Right atrium auricular region (tissue), 2 donors: ENCODE results near the gene HOMER2. TPM values are rescaled to one million over a fixed set of nuclear protein-coding genes. Genes with fewer than 3 reads are reported as not detected.
A peak's percentile ranks its signal among the peaks of the same experiment; 100 is the strongest.
"Not testable (repeated sequence)": the region's sequence is repeated elsewhere in the genome, so short reads cannot be mapped to it uniquely, and the experiment has no call there.

Experiments
- DNase-seq: peaks from one replicate; pipeline ENCODE4 v3.0.0-alpha.2; 2019; ENCODE audit warnings: low spot score
- H3K27ac ChIP-seq, 2 donors: fragments of 200-600 bp; sonication (generic); 1 replicate in 1 of 2; 2 replicates in 1 of 2; pipeline ENCODE4 v1.5.1; 2016 to 2019
- H3K27me3 ChIP-seq, 2 donors: fragments of 200-600 bp; sonication (generic); one replicate each; pipeline versions ENCODE4 v1.5.1 to v1.6.0; 2017 to 2019
- H3K36me3 ChIP-seq: fragments of 200-600 bp; sonication (generic); one replicate; pipeline ENCODE4 v1.5.1; 2016
- H3K4me1 ChIP-seq, 2 donors: fragments of 200-600 bp; sonication (generic); one replicate each; pipeline versions ENCODE4 v1.5.1 to v1.6.0; 2017 to 2019
- H3K4me3 ChIP-seq, 2 donors: fragments of 200-600 bp; sonication (generic); 1 replicate in 1 of 2; 2 replicates in 1 of 2; pipeline ENCODE4 v1.5.1; 2017 to 2019; ENCODE audit warnings: mild to moderate bottlenecking in 1 of 2, moderate library complexity in 1 of 2
- H3K9me3 ChIP-seq, 2 donors: fragments of 200-600 bp; sonication (generic); one replicate each; pipeline ENCODE4 v1.5.1; 2019
- CTCF ChIP-seq, 2 donors: fragments of 200-600 bp; sonication (generic); IDR thresholded peaks; one replicate each; pipeline ENCODE4 v1.5.1; 2019; ENCODE audit warnings: antibody characterized with exemption in 2 of 2
- total RNA-seq, 2 donors: library from RNA; depleted of rRNA; stranded (reverse); fragments of >200 nt; gene quantifications; one replicate each; pipeline ENCODE4 v1.1.0, GENCODE V29; 2016

The HOMER2 gene
- total RNA-seq, 2 donors from 2014 or later: 18.3 to 24.8 TPM

GRCh38 chr15:82823049-82823448 is 129.5 kb downstream of the HOMER2 start:
- no peak overlapping the region for H3K27ac ChIP-seq

GRCh38 chr15:82821851-82822250 is 130.7 kb downstream of the HOMER2 start:
- not testable (repeated sequence) for H3K27me3 ChIP-seq, H3K4me1 ChIP-seq
- peaks cover 81% of the 10 kb centered on the region for H3K36me3 ChIP-seq

More at GRCh38 chr15:82823049-82823448, 129.5 kb downstream of the HOMER2 start:
- Histone ChIP-seq H3K27me3 (no peaks in the 10 kb centered on the region), H3K36me3 (peaks cover 81% of the 10 kb centered on the region), H3K9me3 (no peaks in the 10 kb centered on the region), H3K4me3 (no peak overlapping the region), H3K4me1 (no peaks in the 10 kb centered on the region)
- no peak for TF ChIP-seq CTCF (IDR thresholded peaks at IDR 0.05)
- no peak for DNase-seq

GRCh38 chr15:82821396-82821795 is 131.1 kb downstream of the HOMER2 start:
- DNase-seq, H3K27ac ChIP-seq, H3K4me1 ChIP-seq, H3K4me3 ChIP-seq, H3K27me3 ChIP-seq, H3K9me3 ChIP-seq: not testable (repeated sequence)
- peaks cover 81% of the 10 kb centered on the region for H3K36me3 ChIP-seq

More at GRCh38 chr15:82821851-82822250, 130.7 kb downstream of the HOMER2 start:
- H3K27ac ChIP-seq, H3K9me3 ChIP-seq, DNase-seq, H3K4me3 ChIP-seq: not testable (repeated sequence)

- no peaks in the 10 kb centered on the region for H3K4me1 ChIP-seq
- peaks cover 86% of the 10 kb centered on the region for H3K36me3 ChIP-seq
- no peaks in the 10 kb centered on the region for H3K9me3 ChIP-seq
- no peak overlapping the region for H3K4me3 ChIP-seq
- no peak overlapping the region for H3K27ac ChIP-seq
- no peak for DNase-seq
- no peaks in the 10 kb centered on the region for H3K27me3 ChIP-seq
- TF ChIP-seq CTCF (IDR thresholded peaks at IDR 0.05): no peak
Measured at GRCh38 chr15:82820128-82820527, 132.4 kb downstream of the HOMER2 start.

- Histone ChIP-seq H3K36me3 (peaks cover 46% of the 10 kb centered on the region), H3K4me3 (no peak overlapping the region), H3K27ac (no peak overlapping the region), H3K4me1 (peaks cover 0 to 35% of the 10 kb centered on the region in 2 donors), H3K27me3 (no peaks in the 10 kb centered on the region), H3K9me3 (no peaks in the 10 kb centered on the region)
- TF ChIP-seq CTCF (IDR thresholded peaks at IDR 0.05): no peak
- DNase-seq: no peak
Measured at GRCh38 chr15:82812994-82813393, 139.5 kb downstream of the HOMER2 start.

GRCh38 chr15:82810890-82811426 is 141.6 kb downstream of the HOMER2 start:
- Histone ChIP-seq H3K36me3 (peaks cover 26% of the 10 kb centered on the region), H3K27me3 (no peaks in the 10 kb centered on the region), H3K9me3 (no peaks in the 10 kb centered on the region), H3K4me3 (peak overlapping the region; percentile 77 to 80), H3K4me1 (peaks cover 0 to 37% of the 10 kb centered on the region in 2 donors), H3K27ac (peak overlapping the region; percentile 97 to 98)
- no peak for TF ChIP-seq CTCF (IDR thresholded peaks at IDR 0.05)
- no peak for DNase-seq
